ENCODE results near the gene POU2AF3.

GRCh38 chr11:111258046-111258445 lies 40.3 kb upstream of the POU2AF3 start:
- TF ChIP-seq CTCF (conservative IDR thresholded peaks at IDR 0.05; ENCODE audit: low read length) (no peak), EZH2phosphoT487 (IDR thresholded peaks at IDR 0.05; ENCODE audit: borderline replicate concordance) (no peak)

Measured in Loucy (cell line).